NCI-H187 (cell line): ENCODE measurements around the gene ARHGAP45.
A peak's percentile ranks its signal among the peaks of the same experiment; 100 is the strongest.
"Not testable (repeated sequence)": the region's sequence is repeated elsewhere in the genome, so short reads cannot be mapped to it uniquely, and the experiment has no call there.

ENCODE experiments used
- DNase-seq, 2 experiments: peaks; one replicate each; lab custom pipeline; 2025; lab: John Stamatoyannopoulos, UW

ARHGAP45 gene

GRCh38 chr19:1118999-1119398 is 52.0 kb downstream of the ARHGAP45 start:
- no peak for DNase-seq

- DNase-seq, result no peak
Measured at GRCh38 chr19:1119475-1120217, 52.7 kb downstream of the ARHGAP45 start.

- DNase-seq, result no peak
Measured at GRCh38 chr19:1121395-1121794, 54.4 kb downstream of the ARHGAP45 start.

GRCh38 chr19:1122021-1122971 is 55.3 kb downstream of the ARHGAP45 start:
- no peak for DNase-seq

GRCh38 chr19:1122972-1123363 is 56.0 kb downstream of the ARHGAP45 start:
- DNase-seq, result peak in 1 of 2 experiments; percentile 23

GRCh38 chr19:1123381-1123780 is 56.4 kb downstream of the ARHGAP45 start:
- DNase-seq, result no peak

GRCh38 chr19:1123885-1124677 is 57.1 kb downstream of the ARHGAP45 start:
- no peak for DNase-seq

GRCh38 chr19:1125601-1126467 is 58.9 kb downstream of the ARHGAP45 start:
- DNase-seq, result no peak

- DNase-seq, result no peak
Measured at GRCh38 chr19:1126984-1127760, 60.2 kb downstream of the ARHGAP45 start.

GRCh38 chr19:1128106-1128505 is 61.1 kb downstream of the ARHGAP45 start:
- DNase-seq, result no peak

GRCh38 chr19:1129084-1129483 is 62.1 kb downstream of the ARHGAP45 start:
- DNase-seq, result not testable (repeated sequence)

- DNase-seq, result no peak
Measured at GRCh38 chr19:1129535-1129934, 62.6 kb downstream of the ARHGAP45 start.

- no peak for DNase-seq
Measured at GRCh38 chr19:1130771-1131717, 64.1 kb downstream of the ARHGAP45 start.

GRCh38 chr19:1131718-1132551 is 65.0 kb downstream of the ARHGAP45 start:
- DNase-seq, result no peak

- DNase-seq, result no peak
Measured at GRCh38 chr19:1132552-1133383, 65.8 kb downstream of the ARHGAP45 start.

GRCh38 chr19:1133471-1133929 is 66.5 kb downstream of the ARHGAP45 start:
- no peak for DNase-seq

GRCh38 chr19:1134431-1134830 is 67.5 kb downstream of the ARHGAP45 start:
- DNase-seq, result no peak
